Brain microvascular endothelial cell (primary cell): ENCODE data around the gene HOXB5.

Experiments
- DNase-seq: peaks from one replicate; pipeline ENCODE4 v3.0.0-alpha.2; 2020
- H3K27ac ChIP-seq: fragments of 250-450 bp; sonication (Bioruptor Pico); 2 replicates; pipeline ENCODE4 v1.5.1; 2020; ENCODE audit warnings: mild to moderate bottlenecking, moderate library complexity
- H3K27me3 ChIP-seq: fragments of 250-450 bp; sonication (Bioruptor Pico); replicated peaks from 2 replicates; pipeline ENCODE4 v1.5.1; 2020; ENCODE audit warnings: mild to moderate bottlenecking
- H3K36me3 ChIP-seq: fragments of 250-450 bp; sonication (Bioruptor Pico); replicated peaks from 2 replicates; pipeline ENCODE4 v1.5.1; 2020; ENCODE audit warnings: mild to moderate bottlenecking
- H3K4me3 ChIP-seq: 2 replicates; pipeline ENCODE4 v1.5.1; 2011; ENCODE audit warnings: low read depth, mild to moderate bottlenecking, control low read depth, low read length, moderate library complexity
- in situ Hi-C: cut with HindIII; loops from 2 replicates; pipeline ENCODE4 v1.10.0; 2017; ENCODE audit warnings: low sequenced_read_pairs, low pct_ligation_motif_present
- TF ChIP-seq, protein P1 (sequence below): IDR thresholded peaks from 2 replicates; pipeline ENCODE4 v1.5.1; 2011; ENCODE audit warnings: low read depth, mild to moderate bottlenecking, moderate library complexity, low read length, control low read depth, inconsistent platforms; ENCODE audit errors: missing control alignments

HOXB5 gene

DNA sequence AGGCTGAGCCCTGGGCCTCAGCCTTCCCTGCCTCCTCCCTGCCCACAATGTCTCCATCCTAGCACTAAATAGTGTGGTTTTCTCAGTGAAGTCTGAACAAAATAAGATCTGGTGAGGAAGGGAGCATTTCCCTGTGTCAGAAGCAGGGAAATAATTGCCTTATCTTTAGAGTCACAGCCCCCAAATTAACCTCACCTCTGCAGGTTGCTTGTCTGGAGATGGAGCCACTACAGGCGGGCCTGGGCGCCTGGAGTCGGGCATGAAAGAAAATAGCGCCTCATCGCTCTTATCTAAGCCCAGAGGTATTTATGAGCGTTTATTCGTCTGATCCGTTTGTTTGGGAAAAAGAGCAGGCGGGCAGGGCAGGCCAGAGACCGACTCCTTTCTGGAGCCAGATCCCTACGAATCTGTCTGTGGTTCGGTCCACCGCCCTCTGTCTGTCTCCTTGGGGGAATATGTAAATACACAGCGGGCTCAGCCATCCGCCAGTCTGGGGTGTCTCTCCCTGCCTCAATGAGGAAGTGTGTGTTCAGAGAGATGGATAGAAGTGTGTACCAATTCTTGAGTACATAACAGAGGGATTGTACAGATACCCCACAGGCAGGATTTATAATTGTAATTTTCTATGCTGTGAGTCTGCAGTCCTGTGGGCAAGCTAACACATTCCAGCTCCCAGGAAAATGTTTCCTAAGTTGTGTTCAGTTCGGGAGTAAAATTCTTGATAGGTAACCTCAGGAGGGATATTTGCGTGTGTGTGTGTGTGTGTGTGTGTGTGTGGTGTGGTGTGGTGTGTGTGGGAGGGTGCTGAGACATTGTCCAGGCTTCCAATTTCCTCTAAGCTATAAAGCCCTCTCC lies 6.9 kb upstream of the HOXB5 start:
- in situ Hi-C loops, result no loop called here
- no peak overlapping the region for H3K4me3 ChIP-seq
- H3K27me3 ChIP-seq, result peaks cover 100% of the 10 kb centered on the region
- H3K36me3 ChIP-seq, result no peaks in the 10 kb centered on the region
- TF ChIP-seq, protein P1, sequence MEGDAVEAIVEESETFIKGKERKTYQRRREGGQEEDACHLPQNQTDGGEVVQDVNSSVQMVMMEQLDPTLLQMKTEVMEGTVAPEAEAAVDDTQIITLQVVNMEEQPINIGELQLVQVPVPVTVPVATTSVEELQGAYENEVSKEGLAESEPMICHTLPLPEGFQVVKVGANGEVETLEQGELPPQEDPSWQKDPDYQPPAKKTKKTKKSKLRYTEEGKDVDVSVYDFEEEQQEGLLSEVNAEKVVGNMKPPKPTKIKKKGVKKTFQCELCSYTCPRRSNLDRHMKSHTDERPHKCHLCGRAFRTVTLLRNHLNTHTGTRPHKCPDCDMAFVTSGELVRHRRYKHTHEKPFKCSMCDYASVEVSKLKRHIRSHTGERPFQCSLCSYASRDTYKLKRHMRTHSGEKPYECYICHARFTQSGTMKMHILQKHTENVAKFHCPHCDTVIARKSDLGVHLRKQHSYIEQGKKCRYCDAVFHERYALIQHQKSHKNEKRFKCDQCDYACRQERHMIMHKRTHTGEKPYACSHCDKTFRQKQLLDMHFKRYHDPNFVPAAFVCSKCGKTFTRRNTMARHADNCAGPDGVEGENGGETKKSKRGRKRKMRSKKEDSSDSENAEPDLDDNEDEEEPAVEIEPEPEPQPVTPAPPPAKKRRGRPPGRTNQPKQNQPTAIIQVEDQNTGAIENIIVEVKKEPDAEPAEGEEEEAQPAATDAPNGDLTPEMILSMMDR, result no peak
- no peak for DNase-seq
- H3K27ac ChIP-seq, result no peak overlapping the region

DNA sequence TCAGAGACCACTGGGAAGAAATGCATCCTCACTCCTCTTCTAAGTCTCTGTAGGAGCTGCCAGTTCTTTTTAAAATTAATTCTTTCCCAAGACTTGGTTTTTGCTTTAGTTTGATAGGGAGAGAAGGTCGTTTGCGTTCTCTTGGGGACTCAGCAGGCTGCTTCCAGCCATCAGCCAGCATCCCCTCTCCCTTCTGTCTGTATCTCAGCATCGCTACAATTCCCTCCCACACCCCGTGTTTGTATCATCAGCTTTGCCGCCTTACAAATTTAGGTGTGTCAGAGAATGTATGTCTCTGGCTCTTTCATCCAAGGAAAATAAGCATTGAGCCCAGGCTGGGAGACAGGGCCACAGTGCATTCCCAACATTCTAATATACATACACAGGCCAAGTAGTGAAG lies 5.8 kb upstream of the HOXB5 start:
- H3K27me3 ChIP-seq, result peaks cover 100% of the 10 kb centered on the region
- no peak for DNase-seq
- in situ Hi-C loops, result no loop called here

DNA sequence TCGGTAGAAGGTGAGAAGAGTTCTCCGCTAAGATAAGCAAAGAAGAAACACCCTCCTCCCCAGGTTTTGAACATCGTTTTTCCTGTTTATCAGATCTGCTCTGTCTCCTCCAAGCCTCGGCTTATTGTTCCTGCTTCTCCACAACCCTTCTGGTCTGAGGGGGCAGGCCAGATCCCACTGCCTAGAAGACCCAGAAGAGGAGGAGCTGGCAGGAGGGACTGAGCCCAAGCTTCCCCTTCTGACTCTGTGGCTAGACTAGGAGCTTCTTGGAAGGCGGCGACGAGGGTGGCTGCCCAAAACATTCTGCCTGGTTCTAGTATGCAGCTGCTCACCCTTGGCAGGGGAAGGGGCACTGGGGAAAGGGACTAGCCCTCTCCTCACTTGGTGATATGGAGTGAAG lies 5.2 kb upstream of the HOXB5 start:
- no peak overlapping the region for H3K27ac ChIP-seq
- H3K36me3 ChIP-seq, result no peaks in the 10 kb centered on the region
- in situ Hi-C loops, result no loop called here
- DNase-seq, result no peak
- no peak overlapping the region for H3K4me3 ChIP-seq
- H3K27me3 ChIP-seq, result peaks cover 100% of the 10 kb centered on the region
- TF ChIP-seq, protein P1, result no peak

More for the DNA sequence above, 5.8 kb upstream of the HOXB5 start:
- H3K36me3 ChIP-seq, result no peaks in the 10 kb centered on the region
- no peak overlapping the region for H3K4me3 ChIP-seq
- TF ChIP-seq, protein P1, result no peak
- H3K27ac ChIP-seq, result no peak overlapping the region

DNA sequence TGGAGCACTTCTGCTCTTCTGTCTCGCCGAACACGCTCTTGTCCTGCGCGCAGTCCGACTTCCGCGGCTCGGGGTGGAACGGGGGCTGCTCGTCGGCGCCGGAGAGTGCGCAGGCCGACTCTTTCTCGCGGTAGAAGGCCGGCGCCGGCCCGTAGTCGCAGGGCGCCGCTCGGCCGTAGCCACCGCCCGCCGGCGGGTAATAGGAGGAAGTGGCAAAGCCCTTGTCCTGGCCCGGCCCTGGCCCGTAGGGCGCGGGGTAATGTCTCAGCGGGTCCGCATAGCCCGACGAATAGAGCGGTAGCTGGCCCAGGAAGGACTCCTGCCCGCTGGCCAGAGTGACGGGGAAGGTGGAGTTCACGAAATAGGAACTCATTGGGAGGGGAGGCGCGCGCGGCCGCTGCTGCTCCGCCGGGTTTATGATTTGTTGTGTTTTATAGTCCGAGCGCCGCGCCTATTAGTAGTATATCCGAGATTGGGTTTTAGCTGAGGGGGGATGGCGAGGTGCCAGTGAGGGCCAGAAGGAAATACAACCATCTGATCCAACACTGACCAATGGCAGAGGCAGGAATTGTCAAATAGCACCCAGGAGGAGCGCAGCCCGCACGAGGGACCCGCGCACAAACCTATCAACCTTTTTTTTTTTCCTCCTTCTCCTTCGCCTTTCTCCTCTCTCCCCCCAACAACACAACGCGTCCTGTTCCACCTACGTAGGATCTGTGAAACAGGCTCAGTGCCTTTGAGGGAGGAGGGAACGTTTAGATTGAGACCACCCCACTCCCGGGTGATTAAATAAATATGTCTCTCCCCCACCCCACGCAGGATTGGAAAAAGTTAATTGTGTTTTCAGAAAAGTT lies 4.4 kb upstream of the HOXB5 start:
- no peaks in the 10 kb centered on the region for H3K36me3 ChIP-seq
- DNase-seq, result no peak
- in situ Hi-C loops, result no loop called here
- TF ChIP-seq, protein P1, result no peak
- H3K4me3 ChIP-seq, result peak overlapping the region; percentile 51
- H3K27me3 ChIP-seq, result peaks cover 98% of the 10 kb centered on the region
- no peak overlapping the region for H3K27ac ChIP-seq

DNA sequence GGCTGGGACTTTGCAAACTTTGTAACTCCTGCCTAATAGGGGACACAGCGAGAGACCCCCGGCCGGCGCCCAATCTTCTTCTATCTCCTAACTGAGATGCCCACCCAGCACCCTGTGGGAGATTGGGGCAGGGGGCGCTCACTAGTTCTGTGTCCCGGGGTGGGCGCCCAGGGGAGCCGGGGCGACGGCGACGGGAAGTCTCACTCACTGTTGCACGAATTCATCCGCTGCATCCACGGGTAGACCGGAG lies 3.9 kb upstream of the HOXB5 start:
- peaks cover 96% of the 10 kb centered on the region for H3K27me3 ChIP-seq
- H3K4me3 ChIP-seq, result peak overlapping the region; percentile 51
- TF ChIP-seq, protein P1, result no peak
- no peak overlapping the region for H3K27ac ChIP-seq
- in situ Hi-C loops, result no loop called here
- H3K36me3 ChIP-seq, result no peaks in the 10 kb centered on the region
- DNase-seq, result no peak
